HG03521 (cell line): ENCODE data around the gene CTSE.
"Not testable (repeated sequence)": the region's sequence is repeated elsewhere in the genome, so short reads cannot be mapped to it uniquely, and the experiment has no call there.

Source experiments
- ATAC-seq: cut with Tn5 transposase; IDR thresholded peaks from one replicate; pipeline ENCODE4 v1.9.1; 2021; ENCODE audit warnings: mild to moderate bottlenecking, moderate library complexity; ENCODE audit not compliant: unreplicated experiment

Gene CTSE

DNA sequence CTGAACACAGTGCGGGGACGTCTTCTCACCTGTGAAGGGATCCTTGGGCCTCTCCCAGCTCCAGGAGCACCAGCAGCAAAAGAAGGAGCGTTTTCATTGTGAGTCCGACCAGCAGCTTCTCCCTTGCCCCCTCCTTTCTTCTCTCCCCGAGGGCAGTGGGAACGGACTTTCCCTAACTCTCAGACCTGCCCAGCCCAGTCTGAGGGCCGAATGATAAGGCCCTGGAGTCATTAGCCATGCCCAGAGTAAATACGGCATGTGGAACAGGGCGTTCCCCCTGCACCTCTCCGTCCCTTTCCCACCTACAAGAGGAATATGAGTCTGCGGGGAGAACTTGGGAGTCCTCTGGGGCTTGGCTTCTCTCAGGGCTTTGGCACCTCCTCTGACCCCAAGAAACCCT lies at the start of gene CTSE:
CTSE (minus strand) TSS at position 201 of the 400 bp plus-strand sequence; CDS start at position 97, 104 bp downstream.
- no peak for ATAC-seq

DNA sequence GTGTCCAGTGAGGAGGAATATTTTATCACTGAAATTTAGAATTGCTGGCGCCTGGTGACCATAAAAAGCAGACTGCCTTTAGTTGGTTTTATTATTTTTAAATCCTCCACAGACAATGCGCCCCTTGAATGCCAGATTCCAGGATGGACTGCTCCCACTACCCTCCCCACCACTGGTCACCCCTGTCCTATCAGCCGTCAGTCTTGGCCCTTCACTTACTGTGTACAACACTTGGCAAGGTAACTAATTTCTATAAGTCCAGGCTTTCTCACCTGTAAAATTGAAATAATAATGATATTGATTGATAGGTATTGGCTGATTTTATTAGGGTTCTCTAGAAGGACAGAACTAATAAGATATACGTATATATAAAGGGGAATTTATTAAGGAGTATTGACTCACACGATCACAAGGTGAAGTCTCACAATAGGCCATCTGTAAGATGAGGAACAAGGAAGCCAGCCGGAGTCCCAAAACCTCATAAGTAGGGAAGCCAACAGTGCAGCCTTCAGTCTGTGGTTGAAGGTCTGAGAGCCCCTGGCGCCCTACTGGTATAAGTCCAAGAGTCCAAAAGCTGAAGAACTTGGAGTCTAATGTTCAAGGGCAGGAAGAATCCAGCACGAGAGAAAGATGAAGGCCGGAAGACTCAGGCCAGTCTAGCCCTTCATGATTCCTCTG lies 47.1 kb upstream of the CTSE start:
- ATAC-seq = no peak

DNA sequence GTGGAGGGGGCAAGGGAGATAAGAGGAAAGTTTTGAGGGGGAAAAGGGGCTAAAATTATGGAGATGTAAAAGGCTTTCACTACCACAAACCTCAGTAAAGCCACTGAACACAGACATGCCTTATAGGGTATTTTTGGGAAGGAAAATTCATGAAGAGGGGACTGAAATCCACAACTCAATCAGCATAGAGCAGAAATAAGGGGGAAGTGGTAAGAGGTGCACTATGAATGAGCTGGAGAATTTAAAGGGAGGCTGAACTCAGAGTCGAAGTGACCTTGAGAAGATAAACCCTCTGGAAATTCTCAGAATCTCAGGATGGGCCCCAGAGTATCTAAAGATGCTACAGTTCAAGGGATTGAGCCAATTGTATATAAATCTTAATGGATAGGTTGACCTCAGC lies 44.6 kb upstream of the CTSE start:
- no peak for ATAC-seq

DNA sequence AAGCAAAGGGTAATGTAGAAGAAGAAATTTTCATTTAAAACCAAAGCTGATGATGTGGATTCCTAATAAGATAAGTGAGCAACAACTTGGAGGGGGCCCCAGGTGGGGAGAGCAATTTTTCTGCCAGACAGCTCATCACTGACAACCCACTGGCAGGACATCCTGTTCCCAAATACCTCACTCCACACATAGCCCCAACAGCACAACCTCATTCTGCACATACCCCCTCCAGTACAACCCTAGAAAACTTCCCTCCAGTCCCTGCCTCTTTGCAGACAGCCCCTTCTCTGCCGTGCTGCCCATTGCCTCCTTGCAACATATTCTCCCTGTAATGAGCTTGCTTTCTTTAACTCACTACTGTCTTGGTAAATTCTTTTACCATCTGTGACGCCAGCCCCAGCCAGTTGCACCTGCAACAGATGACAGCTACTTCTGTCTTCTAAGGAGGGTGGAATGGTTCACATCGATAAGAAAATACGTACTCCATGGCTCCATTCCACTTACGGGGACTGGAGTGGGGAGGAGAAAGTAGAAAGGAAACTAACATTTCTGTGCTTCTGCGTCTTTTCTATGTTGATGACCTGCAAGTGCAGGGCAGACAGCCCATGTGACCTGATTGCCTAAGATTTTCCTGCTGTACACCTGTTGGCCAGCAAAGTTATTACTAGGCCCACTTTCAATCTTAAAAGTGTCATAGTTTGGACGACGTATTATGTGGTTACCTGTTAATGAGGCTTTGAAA lies 44.0 kb upstream of the CTSE start:
- no peak for ATAC-seq

DNA sequence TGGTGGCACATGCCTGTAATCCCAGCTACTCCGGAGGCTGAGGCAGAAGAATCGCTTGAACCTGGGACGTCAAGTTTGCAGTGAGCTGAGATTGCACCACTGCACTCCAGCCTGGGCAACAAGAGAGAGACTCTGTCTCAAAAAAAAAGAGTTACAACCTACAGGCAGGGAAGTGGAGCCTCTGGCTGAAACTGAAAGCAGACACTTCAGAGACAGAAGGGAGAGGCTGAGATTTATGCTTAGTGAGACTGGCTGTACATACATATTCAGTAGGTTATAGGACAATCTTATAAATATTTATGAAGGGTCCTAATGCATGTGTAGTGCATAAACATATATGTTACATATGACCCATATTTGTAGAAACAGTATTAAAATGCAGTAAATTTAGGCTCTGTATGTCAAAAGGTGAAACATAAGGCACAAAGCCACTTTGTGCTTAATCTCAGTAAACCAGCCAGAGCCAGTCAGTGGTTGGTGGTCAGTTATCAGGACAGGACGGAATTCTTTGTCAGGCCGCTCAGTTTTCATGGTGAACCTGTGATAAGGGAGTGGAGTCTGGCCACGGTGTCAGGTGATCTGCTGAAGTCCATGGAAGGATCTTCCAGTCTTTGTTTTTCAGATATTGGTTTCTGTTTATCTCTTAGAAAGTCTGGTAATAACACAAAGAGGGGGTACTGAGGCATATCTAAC lies 42.9 kb upstream of the CTSE start:
- peak; percentile 82 for ATAC-seq

DNA sequence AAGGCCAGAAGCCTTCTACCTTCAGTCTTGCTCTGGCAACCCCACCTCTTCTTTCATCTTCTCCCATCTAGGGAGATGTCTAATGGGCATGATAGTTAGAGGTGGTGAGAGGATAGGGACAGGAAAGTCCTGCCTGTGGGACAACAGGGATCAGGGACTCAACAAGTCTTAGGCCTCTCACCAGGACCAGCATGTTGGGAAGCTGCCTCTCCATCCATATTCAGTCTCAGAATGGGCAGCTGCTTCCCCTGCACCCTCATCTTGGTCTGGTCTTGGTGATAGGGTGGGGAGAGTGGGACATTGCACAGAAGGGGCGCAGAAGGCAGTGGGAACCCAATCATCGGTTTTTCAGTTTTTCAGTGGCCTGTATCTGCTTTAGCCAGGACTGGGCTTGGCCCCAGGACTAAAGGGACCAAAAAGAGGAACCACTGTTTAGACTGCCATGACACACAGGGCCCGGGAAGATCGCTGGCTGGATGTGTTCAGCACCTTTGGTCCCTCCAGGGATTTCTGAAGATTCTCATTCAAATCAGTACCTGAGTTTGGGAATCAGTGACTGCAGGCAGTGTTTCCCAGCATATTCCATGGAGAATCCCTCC lies 42.0 kb upstream of the CTSE start:
- no peak for ATAC-seq

DNA sequence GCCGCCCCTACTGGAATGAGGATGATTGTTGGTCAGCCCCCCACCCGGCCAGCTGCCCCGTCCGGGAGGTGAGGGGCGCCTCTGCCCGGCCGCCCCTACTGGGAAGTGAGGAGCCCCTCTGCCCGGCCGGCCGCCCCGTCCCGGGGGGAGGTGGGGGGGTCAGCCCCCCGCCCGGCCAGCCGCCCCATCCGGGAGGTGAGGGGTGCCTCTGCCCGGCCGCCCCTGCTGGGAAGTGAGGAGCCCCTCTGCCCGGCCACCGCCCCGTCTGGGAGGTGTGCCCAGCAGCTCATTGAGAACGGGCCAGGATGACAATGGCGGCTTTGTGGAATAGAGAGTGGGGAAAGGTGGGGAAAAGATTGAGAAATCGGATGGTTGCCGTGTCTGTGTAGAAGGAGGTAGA lies 40.8 kb upstream of the CTSE start:
- ATAC-seq = not testable (repeated sequence)

DNA sequence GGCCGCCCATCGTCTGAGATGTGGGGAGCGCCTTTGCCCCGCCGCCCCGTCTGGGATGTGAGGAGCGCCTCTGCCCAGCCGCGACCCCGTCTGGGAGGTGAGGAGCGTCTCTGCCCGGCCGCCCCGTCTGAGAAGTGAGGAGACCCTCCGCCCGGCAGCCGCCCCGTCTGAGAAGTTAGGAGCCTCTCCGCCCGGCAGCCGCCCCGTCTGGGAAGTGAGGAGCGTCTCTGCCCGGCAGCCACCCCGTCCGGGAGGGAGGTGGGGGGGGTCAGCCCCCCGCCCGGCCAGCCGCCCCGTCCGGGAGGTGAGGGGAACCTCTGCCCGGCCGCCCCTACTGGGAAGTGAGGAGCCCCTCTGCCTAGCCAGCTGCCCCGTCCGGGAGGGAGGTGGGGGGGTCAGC lies 40.3 kb upstream of the CTSE start:
- not testable (repeated sequence) for ATAC-seq

DNA sequence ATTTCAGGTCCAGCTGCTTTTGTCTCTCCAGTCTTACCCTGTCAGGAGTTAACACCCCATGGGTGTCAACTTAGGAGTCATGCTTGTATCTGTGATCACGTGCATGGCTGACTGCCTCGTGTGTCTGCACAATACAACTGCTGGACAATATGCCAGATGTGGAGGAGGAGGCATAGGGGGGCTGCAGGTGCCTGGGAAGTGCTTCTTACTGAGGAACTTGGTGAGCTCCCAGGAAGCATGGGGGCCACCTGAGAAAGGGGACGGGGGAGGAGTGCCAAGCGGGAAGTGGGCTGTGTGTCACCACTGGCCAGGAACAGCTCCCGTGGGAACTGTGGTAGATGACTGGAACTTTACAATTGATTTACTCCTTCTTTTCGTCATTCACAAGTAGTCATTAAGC lies 38.8 kb upstream of the CTSE start:
- ATAC-seq = no peak

DNA sequence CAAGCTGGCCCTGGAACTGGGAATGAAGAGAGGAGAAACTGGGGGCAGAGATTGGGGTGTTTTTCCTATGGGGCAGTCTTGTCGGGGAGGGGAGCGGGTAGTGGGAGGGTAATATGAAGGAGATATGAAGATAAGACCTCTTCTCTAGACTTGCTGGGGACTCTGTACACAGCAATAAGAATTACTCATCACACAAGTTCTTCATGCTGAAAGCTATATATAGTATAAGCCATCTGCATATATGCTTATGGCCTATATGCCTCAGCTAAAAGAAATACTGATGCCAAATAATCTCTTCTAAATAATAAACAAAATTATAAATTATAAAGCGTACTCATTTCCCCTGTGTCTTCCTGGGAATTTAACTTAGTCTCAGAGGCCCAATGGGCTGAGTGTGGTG lies 37.1 kb upstream of the CTSE start:
- no peak for ATAC-seq

DNA sequence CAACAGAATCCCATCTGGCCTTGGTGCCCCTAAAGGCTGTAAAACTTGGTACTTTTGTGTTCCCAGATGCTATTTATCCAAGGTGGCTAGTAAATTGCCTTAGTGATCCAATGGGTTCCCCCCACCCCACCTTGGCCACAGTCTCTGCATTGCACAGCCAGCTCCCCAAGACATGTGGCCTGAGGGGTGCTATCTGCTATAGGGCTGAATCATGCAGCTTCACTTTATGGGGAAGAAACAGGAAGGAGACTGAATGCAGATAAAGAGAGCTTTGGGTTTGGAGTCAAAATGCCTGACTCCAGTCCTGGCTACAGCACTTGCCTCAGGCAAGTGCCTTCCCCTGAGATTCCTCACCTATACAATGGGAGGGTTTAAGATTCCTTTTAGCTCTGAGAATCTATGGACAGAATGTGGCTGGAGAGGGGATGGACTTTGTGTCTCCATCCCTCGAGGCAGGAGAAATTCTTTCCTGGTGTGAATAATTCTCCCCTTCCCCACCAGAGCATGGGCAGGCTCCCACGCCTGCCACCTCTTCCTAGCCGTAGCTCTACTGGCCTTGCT lies 35.7 kb upstream of the CTSE start:
- ATAC-seq = no peak

DNA sequence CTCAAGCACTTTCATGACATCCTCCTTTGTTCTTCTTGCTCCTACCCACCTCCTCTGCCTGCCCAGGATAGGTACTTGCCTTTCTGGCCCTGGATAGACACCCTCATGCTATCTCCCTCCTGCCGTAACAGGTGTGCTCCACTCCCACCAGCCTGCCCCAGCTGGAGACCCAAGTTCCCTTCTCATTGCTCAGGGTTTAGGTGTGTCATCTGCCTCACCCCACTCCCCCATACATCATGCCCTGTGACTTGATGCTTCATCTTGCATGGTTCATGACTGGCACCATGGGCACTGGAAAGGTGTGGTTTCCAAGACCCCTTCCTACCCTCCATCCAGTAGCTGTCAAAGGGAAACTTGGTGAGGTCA lies 35.2 kb upstream of the CTSE start:
- ATAC-seq = no peak

DNA sequence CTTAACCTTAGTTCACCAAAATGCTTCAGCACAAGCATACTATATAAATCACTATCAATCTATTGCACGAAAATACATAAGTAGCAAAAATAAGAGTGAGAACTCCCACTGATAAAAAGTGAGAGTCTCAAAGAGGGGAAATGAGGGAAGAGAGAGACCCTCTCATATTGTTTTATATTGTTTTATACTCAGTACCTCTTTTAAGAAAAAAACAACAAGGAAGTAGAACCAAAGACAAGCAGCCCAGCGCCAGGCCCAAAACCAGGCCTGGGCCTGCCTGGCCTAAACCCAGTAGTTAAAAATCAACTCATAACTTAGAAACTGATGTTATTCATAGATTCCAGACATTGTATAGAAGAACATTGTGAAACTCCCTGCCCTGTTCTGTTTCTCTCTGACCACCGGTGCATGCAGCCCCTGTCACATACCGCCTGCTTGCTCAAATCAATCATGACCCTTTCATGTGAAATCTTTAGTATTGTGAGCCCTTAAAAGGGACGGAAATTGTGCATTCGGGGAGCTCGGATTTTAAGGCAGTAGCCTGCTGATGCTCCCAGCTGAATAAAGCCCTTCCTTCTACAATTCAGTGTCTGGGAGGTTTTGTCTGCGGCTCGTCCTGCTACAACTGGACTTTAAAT lies 34.7 kb upstream of the CTSE start:
- ATAC-seq = not testable (repeated sequence)

DNA sequence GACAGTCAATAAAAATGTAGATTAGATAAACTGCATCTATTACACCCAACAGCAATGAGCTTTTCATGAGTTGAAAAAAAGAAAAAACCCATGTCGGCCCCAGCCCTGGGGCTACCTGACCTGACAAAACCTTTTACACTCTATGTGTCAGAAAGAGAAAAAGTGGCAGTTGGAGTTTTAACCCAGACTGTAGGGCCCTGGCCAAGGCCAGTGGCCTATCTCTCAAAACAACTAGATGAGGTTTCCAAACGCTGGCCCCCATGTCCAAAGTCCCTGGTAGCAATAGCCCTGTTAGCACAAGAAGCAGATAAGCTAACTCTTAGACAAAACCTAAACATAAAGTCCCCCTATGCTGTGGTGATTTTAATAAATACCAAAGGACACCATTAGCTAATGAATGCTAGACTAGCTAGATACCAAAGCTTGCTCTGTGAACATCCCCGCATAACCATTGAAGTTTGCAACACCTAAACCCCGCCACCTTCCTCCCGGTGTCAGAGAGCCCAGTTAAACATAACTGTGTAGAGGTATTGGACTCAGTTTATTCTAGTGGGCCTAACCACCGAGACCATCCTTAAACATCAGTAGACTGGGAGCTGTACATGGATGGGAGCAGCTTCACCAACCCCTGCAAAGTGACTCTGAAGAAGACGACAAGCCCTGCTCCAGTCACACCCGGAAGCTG lies 32.1 kb upstream of the CTSE start:
- not testable (repeated sequence) for ATAC-seq

DNA sequence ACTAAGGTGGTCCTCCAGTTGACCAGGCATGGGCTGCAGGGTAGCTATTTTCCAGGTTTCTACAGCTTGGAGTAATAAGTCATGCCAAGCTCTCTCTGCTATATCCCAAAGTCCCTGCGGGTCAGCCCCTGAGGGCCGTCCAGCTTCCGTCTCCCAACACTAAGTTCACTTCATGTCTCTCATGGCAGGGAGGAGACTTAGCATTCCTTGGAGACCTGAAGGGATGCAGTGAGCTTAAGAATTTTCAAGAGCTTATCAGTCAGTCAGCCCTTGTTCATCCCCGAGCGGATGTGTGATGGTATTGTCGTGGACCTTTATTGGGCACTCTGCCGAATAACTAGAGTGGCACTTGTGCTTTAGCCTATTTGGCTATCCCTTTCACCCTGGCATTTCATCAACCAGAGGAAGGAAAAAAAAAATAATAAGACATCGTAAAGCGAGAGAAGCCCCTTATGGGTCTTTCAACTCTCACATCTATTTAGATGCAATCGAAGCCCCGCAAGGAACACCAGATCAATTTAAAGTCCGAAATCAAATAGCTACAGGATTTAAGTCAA lies 31.5 kb upstream of the CTSE start:
- ATAC-seq = not testable (repeated sequence)

DNA sequence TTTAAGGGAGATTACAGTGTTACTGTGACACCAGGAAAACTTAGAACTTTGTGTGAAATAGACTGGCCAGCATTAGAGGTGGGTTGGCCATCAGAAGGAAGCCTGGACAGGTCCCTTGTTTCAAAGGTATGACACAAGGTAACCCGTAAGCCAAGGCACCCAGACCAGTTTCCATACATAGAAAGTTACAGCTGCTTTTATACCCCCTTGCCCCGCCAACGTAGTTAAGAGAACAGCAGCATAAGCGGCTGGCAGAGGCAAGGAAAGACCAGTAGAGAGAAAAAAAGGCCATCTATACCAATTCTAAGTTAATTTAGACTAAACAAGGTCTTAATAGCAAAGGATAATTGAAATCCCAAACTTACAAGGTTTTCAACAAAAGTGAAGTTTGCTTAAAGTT lies 29.9 kb upstream of the CTSE start:
- not testable (repeated sequence) for ATAC-seq

DNA sequence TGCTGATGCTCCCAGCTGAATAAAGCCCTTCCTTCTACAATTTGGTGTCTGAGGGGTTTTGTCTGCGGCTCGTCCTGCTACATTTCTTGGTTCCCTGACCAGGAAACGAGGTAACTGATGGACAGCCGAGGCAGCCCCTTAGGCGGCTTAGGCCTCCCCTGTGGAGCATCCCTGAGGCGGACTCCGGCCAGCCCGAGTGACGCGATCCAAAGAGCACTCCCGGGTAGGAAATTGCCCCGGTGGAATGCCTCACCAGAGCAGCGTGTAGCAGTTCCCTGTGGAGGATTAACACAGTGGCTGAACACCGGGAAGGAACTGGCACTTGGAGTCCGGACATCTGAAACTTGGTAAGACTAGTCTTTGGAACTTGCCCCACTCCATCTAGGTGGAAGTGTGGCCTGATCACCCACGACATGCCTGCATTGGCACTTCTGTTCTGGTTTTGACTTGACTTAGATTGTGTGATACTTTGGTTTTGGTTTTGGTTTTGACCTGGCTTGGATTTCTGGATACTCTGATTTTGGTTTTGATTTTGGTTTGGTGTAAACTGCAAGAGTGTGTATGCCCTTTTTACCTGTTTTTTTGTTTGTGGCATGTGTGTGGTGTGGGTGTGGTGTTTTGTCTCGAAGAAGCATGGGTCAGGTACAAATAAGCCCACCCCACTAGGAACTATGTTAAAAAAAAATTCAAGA lies 29.4 kb upstream of the CTSE start, which contains the start of gene RHEX:
RHEX (plus strand) TSS at position 255 of the 692 bp plus-strand sequence. CDS start 44,656 bp downstream, outside the sequence.
- not testable (repeated sequence) for ATAC-seq

DNA sequence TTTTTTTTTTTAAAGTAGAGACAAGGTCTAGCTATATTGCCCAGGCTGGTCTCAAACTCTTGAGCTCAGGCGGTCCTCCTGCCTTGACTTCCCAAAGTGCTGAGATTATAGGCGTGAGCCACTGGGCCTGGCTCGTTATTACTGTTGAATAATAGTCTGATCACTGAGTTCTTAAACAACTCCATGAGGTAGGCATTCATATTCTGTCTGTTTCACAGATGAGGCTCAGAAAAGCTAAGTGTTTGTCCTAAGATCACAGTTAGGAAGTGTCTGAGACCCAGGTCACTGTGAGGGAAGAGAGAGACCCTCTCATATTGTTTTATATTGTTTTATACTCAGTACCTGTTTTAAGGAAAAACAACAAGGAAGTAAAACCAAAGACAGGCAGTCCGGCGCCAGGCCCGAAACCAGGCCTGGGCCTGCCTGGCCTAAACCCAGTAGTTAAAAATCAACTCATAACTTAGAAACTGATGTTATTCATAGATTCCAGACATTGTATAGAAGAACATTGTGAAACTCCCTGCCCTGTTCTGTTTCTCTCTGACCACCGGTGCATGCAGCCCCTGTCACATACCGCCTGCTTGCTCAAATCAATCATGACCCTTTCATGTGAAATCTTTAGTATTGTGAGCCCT lies 28.7 kb upstream of the CTSE start:
- not testable (repeated sequence) for ATAC-seq
